Uterus (tissue), 2 donors: ENCODE data around the gene CNTD1.

Experiments
- CTCF ChIP-seq, 4 experiments: fragments of 200-600 bp in 2 of 4; fragments of 450-650 bp in 2 of 4; sonication (generic) in 2 of 4; IDR thresholded peaks; one replicate each; pipeline ENCODE4 v1.5.1; 2016 to 2019; ENCODE audit warnings: antibody characterized with exemption in 4 of 4, mild to moderate bottlenecking in 2 of 4, moderate library complexity in 1 of 4
- POLR2A ChIP-seq, 2 donors: fragments of 450-650 bp; IDR thresholded peaks; one replicate each; pipeline ENCODE4 v1.6.1; 2016; ENCODE audit warnings: antibody characterized with exemption in 2 of 2, mild to moderate bottlenecking in 1 of 2, moderate library complexity in 1 of 2

GRCh38 chr17:42782166-42783061 lies 16.2 kb upstream of the CNTD1 start:
- TF ChIP-seq POLR2A (IDR thresholded peaks at IDR 0.05) (no peak), CTCF (IDR thresholded peaks at IDR 0.05) (no peak)
